HG03139 (cell line): ENCODE data around the gene HES6.

Experiments
- ATAC-seq: cut with Tn5 transposase; IDR thresholded peaks from one replicate; pipeline ENCODE4 v1.9.1; 2021; ENCODE audit not compliant: unreplicated experiment

HES6 gene

DNA sequence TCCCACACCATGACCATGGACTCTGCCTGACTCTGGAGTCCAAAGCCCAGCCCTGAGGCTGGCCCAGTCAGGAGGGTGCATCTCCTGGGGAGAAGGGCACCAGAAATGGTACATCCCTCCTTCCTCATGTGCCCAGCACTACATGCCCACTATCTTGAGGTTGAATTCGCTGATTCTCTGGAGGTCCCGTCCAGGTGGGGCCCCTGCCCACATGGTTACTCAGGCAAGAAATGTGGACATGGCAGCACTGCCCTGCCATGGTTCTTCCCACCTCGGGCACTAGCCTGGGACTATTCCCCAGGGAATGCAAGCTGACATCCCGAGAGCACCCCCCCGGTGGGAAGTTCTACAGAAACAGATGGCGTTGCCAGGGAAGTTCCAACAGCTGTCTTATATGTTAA, 15.3 kb upstream of the HES6 start:
- ATAC-seq = no peak

DNA sequence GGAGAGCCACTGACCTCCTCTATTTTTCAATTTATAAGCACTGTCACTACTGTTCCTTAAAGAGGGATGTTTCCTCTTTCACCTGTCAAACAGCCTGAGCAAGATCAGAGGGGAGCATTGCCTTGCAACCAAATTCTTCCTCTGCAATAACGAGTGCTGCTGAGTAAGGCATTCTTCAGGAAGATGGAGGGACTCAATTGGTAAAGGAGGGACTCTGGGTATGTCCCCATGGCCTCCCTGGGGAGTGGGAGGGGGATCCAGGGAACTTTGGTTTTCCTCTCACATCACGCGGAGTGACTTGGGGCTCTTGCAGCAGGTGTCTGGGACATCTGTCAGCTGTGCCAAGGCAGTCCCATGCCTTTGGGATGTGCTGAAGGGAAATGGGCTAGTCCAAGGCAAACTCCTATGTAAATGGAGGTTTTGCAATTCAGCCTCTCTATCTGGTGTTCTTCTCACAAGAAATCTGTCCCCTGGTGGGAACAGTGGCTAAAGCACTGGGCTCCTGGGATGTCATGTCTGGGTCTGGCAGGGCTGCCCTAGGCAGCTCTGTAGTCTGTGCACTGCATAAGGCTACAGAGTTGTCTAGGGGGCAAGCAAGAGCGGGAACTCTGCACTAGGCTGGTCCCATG, 14.4 kb upstream of the HES6 start:
- no peak for ATAC-seq

DNA sequence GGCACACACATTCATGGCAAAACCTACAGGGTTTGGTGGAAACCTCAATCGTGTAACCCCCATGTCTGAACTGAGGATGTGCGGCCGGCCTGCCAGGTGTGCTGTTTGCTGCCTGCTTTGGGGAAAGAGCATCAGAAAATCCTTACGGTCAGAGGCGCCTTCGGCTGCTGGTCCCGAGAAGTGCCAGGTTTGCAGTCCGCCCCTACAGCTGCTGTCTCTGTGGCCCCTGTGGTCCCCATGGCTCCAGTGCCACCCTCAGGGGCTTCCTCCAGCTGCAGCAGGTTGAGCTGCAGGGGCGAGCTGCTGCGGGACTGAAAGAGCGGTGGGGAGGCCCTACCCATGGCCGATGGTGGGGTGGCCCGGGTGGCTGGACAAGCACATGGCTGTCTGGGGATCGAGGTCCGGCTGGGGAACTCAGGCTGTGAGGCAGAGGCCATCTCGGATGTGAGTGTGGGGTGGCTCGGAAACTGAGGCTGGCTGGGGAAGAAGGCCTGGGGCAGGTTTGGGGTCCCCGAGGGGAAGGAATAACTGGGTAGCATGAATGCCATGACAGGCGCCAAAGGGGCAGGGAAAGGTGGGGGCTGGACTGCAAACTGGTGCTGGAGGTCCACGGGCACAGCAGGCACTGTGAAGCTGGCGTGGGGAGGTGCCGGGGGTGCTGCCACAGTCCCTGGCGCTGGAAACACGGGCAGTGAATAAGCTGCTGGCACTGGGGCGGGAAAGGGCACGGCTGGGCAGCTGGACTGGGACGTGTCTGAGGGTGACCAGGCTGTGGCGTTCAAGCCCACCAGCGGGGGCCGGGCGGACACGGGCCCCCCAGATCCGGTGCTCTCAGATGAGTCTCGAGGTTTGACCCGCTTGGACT, 13.2 kb upstream of the HES6 start:
- ATAC-seq = no peak

DNA sequence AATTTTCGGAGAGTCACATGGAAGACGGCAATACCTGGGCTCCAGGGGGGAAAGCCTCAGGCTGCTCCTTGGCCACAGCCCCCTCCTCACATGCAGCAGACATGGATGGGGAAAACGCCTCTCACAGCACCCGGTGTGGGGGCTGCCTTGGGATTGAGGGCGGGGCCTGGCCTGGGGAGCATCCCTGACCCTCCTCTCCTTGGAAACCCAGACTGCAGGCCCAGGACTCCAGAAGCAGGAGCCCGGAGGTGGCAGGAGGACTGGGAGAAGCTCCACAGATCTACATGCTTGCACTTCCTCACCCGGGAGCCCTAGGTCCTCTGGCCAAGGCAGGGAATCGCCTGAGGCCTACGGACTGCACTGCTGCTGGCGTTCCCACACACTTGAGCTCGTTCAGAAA, 12.1 kb upstream of the HES6 start:
- ATAC-seq = no peak

DNA sequence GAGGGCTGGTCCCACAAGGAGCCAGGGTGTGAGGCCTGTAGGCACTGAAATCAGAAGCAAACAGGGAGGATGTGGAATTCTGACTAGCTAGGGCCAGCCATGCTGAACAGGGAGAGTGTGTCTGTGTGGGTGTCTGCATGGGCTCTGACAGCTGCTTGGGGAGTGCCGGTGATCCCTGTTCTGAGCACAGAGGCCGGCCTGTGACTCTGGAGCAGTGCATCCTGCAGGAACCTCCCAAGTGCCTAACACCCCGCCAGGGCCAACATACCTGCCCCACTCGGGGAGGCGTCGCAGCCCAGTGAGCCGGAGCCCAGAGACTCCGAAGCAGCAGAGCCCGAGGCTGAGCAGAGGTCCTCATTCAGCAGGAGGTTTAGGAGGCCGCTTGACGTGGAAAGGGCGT, 11.5 kb upstream of the HES6 start:
- no peak for ATAC-seq

DNA sequence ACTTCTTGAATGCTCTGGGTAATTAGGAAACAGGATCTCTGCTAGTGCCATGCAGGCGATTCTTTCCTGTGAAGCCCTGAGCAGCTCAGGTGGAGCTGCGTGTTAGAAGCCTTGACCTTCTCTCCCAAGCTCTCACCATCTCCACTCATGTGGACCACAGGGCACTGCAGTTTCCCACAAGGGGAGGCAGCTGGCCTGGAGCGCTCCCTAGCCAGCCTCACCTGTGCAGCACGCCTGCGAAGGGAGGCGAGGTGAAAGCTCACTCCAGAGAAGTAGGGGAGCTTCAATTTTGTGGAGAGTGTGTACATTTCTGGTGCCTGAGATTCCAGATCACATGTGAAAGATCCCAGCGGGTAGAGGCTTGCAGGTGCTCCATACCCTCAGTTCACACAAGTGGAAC, 11.1 kb upstream of the HES6 start:
- ATAC-seq = no peak

DNA sequence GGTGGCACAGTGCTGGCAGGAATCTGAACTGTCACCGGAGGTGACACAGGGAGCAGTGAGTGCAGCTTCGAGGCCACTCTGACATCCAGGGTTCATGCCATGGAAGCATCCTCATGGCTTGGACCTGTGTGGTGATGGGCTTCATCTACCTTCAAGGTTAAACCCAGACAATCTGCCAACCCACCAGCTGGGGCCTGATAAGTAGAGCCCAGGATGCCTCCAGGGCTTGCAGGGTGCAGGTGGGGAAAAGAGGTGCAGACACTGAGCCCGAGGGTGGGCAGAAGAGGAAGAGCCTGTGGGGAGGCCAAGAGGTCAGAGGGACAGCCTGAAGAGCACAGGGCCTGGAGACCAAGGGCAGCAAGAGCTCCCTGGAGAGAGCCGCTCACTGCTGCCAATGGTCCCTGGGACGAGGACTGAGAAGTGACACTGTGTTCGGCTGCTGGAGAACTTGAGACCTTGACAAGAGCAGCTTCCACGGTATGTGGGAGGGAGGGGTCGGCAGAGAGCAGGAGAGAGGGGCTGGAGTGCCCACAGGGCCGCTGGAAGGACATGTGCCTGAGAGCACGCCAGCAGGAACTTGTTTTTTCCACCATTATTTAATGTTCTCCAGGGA, 8.1 kb upstream of the HES6 start:
- ATAC-seq = no peak

DNA sequence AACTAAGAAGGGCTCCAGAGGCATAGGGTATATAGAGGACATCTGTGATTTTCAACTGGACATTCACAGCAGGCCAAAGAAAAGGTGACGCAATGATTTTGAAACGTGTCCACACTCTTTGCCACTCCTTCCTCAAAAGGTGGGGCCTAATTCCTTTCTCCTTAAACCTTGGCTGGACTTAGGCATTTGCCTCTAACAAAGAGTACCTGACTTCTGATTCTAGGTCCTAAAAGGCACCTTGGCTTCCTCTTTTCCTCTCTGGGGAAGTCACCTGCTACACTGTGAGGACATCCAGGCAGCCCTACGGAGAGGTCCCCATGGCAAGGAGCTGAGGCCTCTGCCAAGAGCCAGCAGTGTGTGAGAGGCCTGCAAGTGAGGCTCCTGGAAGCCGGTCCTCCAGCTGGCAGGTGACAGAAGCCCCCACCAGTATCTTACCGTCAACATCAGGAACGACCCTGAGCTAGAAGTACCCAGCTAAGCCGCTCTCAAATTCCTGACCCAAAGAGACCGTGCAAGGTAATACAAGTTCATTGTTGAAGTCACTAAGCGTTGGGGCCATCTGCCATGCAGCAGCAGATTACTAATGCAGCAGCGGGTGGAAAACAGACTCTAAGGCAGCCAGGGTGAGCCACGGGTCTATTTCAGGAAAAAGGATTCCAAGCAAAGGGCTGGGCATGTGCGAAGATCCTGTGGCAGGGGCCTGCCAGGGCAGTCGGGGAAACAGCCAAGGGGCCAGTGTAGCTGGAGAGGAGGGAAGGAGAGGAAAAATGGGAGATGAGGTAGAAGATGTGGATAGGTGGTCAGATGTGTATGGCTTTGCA, 7.4 kb upstream of the HES6 start:
- ATAC-seq = no peak

DNA sequence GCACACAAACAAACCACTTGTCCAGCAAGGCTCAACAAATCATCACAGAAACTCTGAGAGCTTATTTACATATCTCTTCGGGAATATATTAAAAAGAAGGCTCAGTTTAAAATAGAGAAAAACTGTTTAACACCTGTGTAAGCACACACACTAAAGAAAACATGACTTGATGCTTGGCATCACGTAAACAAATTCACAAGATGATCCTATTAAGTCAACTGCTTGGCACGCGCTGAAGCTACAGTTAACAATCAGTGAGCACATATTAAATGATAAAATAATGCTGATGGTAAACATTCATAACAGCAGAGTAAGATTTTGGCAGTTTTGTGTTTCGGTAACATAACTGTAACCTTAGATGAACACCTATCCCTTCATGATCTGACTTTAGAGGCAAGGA, 4.3 kb upstream of the HES6 start:
- no peak for ATAC-seq

DNA sequence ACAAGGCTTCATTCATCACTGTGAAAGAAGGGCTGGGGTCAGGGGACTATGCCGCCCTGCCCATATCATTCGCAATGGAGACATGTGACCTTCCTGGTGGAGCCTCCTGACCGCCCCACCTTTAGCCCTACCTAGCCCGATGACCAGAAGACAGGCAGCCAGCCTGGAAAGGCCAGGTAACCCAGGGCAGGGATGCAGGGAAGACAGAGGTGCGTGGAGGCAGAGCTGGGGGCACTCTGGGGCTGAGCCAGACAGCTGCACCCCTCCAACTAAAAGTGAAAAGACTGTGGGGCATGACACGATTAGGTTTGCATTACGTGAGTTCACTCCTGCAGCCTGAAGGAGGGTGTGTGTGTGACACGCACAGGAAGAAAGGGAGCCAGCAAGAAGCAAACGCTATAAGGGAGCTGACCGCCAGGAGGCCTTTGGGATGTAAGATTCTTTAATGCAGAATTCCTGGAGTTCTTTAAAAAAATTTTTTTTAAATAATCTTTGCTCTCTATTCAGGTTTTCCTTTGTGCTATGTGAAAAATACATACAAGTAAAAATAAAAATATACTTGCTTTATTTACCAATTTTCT, 3.7 kb upstream of the HES6 start:
- no peak for ATAC-seq

DNA sequence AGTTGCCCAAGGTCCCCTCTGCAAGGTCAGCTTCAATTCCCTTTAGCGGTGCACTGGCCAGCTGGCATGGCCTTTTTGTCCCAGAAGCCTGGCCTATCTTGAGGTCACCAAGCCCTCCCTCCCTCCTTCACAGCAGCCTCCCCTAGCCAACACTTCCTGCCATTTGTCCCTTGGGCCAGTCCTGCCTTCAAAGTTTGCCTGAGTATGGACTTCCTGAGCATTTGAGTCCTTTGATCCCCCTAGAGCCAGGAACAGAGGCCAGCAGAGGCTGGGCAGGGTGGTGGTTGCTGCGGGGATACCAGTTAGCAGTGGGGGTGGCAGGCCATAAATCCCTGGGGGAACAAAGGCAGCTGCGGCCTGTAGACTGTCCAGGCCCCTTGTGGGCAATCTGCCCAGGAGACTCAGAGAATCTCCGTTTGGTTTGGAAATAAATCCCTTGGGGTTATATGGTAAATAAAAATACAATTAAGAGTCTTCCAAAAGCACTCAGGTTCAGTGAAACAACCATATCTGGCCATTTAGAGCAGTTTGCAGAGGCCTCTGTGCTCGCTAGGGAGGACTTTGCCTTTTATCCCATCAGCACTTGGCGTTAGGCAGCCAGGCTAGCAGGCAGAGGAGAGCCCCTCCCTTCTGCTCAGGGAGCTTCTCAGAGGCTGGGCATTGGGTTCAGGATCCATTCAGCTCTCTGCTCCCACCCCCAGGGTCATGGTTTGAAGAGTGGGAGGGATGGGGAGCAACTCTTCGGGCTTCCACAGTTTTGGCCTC, 3.1 kb upstream of the HES6 start:
- no peak for ATAC-seq

DNA sequence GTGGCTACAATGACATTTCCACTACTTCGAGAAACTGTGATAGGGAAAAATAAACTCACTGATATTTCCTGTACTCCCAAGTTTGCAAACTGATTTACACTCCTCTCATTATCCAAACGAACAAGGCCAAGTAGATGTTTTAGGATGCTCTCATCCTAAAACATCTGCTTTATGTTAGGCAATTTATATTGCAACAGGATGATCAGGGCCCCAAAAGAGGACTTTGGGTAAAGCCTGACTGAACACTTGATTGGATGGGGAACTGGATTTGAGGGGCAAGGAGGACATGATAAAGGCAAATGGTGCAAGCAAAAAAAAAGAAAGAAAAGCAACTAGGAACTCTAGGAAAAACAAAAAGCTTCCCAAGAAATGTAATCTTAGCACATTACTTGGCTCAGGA, 2.1 kb upstream of the HES6 start:
- ATAC-seq = no peak

DNA sequence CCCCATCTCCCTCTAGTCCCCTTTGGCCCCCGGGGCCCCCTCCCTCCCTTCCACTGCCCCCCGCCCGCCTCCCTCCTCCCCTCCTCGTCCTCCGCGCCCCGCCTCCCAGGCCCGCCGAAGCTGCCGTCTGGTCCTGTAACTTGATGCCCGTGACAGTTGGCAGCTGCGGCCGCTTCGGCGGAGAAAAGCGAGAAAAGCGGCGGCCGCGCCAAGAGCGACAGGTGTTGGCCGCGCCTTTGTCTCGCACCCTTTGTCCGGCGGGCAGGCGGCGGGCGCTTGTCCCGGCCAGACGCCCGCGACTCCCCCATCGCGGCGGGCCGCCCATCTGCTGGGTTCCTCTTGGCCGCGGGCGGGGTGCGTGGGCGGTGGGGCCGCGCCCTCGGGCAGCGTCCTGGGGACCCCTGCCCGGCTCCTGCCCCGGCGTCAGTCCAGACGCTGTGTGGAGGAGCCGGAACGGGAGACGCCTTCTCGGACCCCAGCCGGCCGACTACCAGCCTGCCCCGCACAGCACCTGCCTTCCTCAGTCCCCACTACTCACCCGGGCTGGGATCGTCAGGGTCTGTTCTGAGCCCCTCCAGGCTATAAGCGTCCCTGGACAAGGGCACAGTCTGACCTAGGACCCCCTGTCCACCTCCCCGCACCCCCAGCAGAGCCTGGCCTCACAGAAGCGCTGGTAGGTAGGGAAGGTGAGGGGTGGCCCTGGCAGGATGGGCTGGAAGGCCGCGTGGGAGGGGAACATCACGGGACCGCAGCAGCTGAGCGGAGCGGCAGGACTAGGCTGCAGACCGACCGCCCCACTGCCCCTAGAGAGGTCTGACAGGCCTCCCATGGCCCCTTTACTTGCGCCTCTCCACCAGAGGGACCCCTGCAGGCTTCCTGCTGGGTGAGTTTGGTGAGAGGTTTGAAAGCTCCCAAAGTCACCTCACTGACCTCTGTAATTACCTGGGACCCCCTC, 1.2 kb upstream of the HES6 start:
- ATAC-seq = no peak

DNA sequence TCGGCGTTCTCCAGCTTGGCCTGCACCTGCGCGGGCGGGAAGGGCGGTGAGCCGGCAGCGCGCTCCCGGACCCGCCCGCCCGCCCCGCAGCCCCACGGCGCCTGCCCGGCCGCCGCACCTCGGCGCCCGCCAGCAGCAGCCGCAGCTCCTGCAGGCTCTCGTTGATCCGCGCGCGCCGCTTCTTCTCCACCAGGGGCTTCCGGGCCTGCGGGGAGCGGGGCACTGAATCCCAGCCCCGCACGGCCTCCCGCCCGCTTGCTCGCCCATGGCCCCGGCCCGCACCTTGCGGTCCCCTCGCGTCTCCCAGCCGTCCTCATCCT, 335 bp downstream of the HES6 start:
- peak; percentile 14 for ATAC-seq

DNA sequence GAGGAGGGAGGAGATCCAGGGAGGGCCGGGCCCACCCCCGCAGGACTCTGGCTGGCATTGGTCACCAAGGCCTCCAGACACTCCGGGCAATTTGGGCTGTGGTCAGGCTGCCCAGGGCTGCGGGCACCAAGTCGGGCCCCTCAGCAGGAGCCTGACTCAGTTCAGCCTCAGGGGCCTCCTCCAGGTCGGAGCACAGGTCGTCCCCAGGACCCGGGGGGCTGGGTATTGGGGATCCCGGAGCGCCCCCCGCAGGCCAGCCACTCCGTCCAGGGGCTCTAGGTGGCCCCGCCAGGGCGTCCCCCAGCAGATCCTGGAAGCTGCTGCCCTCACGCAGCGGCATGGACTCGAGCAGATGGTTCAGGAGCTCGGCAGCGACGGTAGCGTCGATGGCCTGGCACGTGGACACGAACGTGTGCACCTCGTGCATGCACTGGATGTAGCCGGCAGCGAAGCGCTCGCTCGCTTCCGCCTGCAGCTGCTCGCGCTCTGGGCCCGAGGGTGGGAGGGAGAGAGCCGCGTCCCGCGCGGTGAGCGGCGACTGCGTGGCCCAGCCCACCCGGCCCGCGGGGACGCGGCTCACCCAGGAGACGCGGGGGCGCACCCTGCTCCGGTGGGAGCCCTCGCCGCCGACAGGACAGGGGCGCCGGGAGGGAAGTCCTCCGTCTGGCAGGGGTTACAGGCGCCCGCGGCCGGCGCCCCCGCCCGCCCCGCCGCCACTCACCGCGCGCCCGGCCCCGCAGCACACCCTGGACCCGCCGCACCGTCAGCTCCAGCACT, 884 bp downstream of the HES6 start:
- ATAC-seq = peak; percentile 18

DNA sequence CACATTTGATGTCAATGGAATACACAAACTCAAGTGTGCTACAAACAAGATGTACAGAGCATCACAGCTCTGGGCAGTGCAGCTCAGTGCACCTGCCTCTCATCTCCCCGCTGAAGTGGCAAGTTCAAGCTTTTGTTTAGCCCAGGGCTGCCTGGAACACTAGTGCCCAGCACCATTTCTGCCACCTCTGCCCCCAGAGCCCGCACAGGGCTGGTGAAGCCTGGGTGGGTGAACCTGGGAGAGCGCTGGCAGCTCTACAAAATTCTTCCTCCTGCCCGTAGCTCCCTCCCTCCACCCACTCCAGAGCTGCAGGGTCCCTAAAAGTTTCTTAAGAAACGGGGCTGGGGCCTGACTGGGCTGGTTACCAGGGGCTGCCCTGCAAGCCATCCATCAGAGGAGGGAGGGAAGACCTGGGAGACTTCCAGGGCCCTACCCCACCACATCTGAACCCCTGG, 1.5 kb downstream of the HES6 start:
- ATAC-seq = no peak

DNA sequence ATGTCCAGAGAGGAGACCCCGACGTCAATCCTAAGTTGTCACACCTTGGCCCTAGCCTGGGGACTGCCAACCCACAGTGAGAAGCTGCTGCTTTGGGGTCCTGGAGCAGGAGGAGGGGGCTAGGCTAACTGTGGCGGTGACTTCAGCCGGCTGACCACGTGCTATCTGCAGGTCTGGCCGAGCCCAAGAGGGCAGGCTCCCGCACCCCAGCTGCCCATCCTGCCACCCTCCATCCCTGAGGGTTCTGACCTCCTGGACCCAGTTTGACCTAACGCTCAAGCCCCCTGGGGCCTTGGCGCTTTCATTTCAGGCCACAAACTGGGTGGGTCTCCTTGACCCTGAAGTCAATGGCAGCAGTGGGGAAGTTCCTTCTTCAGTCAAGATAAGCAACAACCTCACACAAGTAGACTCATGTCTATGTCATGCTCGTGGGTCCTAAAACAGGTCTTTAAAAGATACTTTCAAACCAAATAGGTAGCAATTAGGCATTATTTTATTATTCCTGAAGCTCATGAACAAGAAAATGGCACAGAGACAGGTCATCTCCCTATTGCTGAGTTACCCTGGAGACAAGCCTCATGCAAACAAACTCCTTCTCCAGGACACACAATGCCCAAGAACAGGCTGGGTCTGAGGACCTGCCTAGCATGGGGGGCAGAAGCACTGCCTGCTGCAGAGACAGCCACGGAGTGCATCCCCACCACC, 2.3 kb downstream of the HES6 start:
- no peak for ATAC-seq

DNA sequence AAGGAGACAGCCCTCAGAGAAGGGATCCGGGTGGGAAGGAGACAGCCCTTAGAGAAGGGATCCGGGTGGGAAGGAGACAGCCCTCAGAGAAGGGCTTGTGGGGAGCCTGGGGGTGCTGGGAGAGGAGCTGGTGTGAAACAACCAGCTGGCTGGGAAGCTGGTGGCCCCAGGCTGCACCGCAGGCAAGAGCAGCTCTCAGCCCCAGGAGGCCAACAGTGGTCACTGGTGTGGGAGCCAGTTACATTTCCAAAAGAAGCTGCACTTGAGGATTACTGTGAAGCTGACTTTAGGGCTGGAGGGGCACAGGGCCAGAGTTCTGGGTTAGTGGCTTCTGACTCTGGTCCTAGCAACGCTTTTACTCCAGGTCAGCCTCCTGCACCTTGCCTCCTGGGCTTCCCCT, 3.3 kb downstream of the HES6 start:
- no peak for ATAC-seq
